A549 (cell line): Measurements from ENCODE around the gene TDO2. TPM values are rescaled to one million over a fixed set of nuclear protein-coding genes. Genes with fewer than 3 reads are reported as not detected.

Experiments
- ATAC-seq, 2 experiments: fragments of 200-7000 bp in 1 of 2; fragments of >200 bp in 1 of 2; cut with Nextera tagmentation in 1 of 2; cut with Tn5 transposase in 1 of 2; 3 replicates each; pipeline versions ENCODE4 v1.8.0 to v1.9.1; 2018 to 2020; ENCODE audit warnings: mild to moderate bottlenecking in 1 of 2, moderate library complexity in 1 of 2
- CTCF ChIA-PET: fragments of 300-600 bp; sonication (Branson Sonifier 250); formaldehyde crosslinking; extraction: SDS; loops from one replicate; lab custom pipeline; 2021; ENCODE audit warnings: antibody characterized with exemption, inconsistent platforms; lab: Yijun Ruan, JAX
- POLR2A ChIA-PET: fragments of 350-600 bp; formaldehyde crosslinking; extraction: SDS; loops from one replicate; lab custom pipeline; 2021; ENCODE audit warnings: antibody characterized with exemption, inconsistent platforms; lab: Yijun Ruan, JAX
- DNase-seq, 2 experiments: peaks; one replicate each; pipeline versions ENCODE4 v3.0.0 to v3.0.0-alpha.2; 2011 to 2016; ENCODE audit warnings: low read depth in 1 of 2, low spot score in 1 of 2
- FAIRE-seq: peaks from 2 replicates; lab custom pipeline; 2011; peaks lifted over from hg19 to GRCh38; lab: Jason Lieb, UNC
- H3K27ac ChIP-seq, 2 experiments: fragments of >200 bp; sonication (Bioruptor Twin); formaldehyde crosslinking; 3 replicates each; pipeline ENCODE4 v1.5.1; 2016 to 2017
- H3K4me1 ChIP-seq: fragments of >200 bp; sonication (Bioruptor Twin); formaldehyde crosslinking; 3 replicates; pipeline ENCODE4 v1.6.1; 2016
- H3K4me2 ChIP-seq: fragments of >200 bp; sonication (Bioruptor Twin); formaldehyde crosslinking; 3 replicates; pipeline ENCODE4 v1.6.1; 2016
- H3K4me3 ChIP-seq: fragments of >200 bp; sonication (Bioruptor Twin); formaldehyde crosslinking; 3 replicates; pipeline ENCODE4 v1.5.1; 2016
- H3K9me3 ChIP-seq: fragments of >200 bp; sonication (Bioruptor Twin); formaldehyde crosslinking; 3 replicates; pipeline ENCODE4 v1.6.1; 2016
- BCL3 ChIP-seq: fragments of >200 bp; sonication (Bioruptor Twin); formaldehyde crosslinking; IDR thresholded peaks from 3 replicates; pipeline ENCODE4 v1.6.1; 2016
- BHLHE40 ChIP-seq: IDR thresholded peaks from 2 replicates; pipeline ENCODE4 v1.6.1; 2012; ENCODE audit warnings: low read depth, low read length, inconsistent platforms
- CBX8 ChIP-seq: fragments of 200-600 bp; sonication (generic); IDR thresholded peaks from 2 replicates; pipeline ENCODE4 v1.6.1; 2016
- CEBPB ChIP-seq, 2 experiments: fragments of >200 bp in 1 of 2; sonication (Bioruptor Twin) in 1 of 2; formaldehyde crosslinking in 1 of 2; IDR thresholded peaks; 2 replicates each; pipeline ENCODE4 v1.6.1; 2012 to 2016
- CTCF ChIP-seq: fragments of >200 bp; sonication (Bioruptor Twin); formaldehyde crosslinking; IDR thresholded peaks from 3 replicates; pipeline ENCODE4 v1.5.1; 2016
- E2F6 ChIP-seq: IDR thresholded peaks from 2 replicates; pipeline ENCODE4 v1.6.1; 2012; ENCODE audit warnings: low read depth, borderline replicate concordance
- ESRRA ChIP-seq: fragments of 150-350 bp; IDR thresholded peaks from 2 replicates; pipeline ENCODE4 v1.6.1; 2014; ENCODE audit warnings: mild to moderate bottlenecking, low read length, borderline replicate concordance
- GATA3 ChIP-seq: IDR thresholded peaks from 2 replicates; pipeline ENCODE4 v1.6.1; 2012; ENCODE audit warnings: borderline replicate concordance
- HES2 ChIP-seq: fragments of >200 bp; sonication (Bioruptor Twin); formaldehyde crosslinking; IDR thresholded peaks from 2 replicates; pipeline ENCODE4 v1.6.1; 2016
- HOXB13 ChIP-seq: fragments of 250-450 bp; sonication (Bioruptor Pico); IDR thresholded peaks from 2 replicates; pipeline ENCODE4 v1.5.0; 2020; ENCODE audit warnings: low read depth, mild to moderate bottlenecking, moderate library complexity
- HOXB5 ChIP-seq: fragments of 250-450 bp; sonication (Bioruptor Pico); IDR thresholded peaks from 2 replicates; pipeline ENCODE4 v1.5.0; 2020; ENCODE audit warnings: mild to moderate bottlenecking, moderate library complexity
- JUN ChIP-seq, 2 experiments: fragments of >200 bp; sonication (Bioruptor Twin); formaldehyde crosslinking; IDR thresholded peaks; 2 replicates in 1 of 2; 3 replicates in 1 of 2; pipeline ENCODE4 v1.6.1; 2016 to 2017
- MAX ChIP-seq: IDR thresholded peaks from 2 replicates; pipeline ENCODE4 v1.6.1; 2012
- PBX3 ChIP-seq: IDR thresholded peaks from 2 replicates; pipeline ENCODE4 v1.6.1; 2012
- PHF8 ChIP-seq: fragments of 200-600 bp; sonication (generic); IDR thresholded peaks from 2 replicates; pipeline ENCODE4 v1.6.1; 2016; ENCODE audit warnings: low read depth, mild to moderate bottlenecking, antibody characterized with exemption, moderate library complexity, borderline replicate concordance
- POLR2AphosphoS2 ChIP-seq: conservative IDR thresholded peaks from 2 replicates; pipeline ENCODE4 v1.6.1; 2012; ENCODE audit warnings: low read length, improper control_type of control experiment, inconsistent platforms
- REST ChIP-seq: fragments of 200-600 bp; sonication (generic); IDR thresholded peaks from 2 replicates; pipeline ENCODE4 v1.6.1; 2016; ENCODE audit warnings: antibody characterized with exemption, mild to moderate bottlenecking, moderate library complexity
- RFX5 ChIP-seq: fragments of 450-650 bp; IDR thresholded peaks from 2 replicates; pipeline ENCODE4 v1.7.1; 2014; ENCODE audit warnings: antibody characterized with exemption, mild to moderate bottlenecking, moderate library complexity
- USF2 ChIP-seq: fragments of 450-650 bp; IDR thresholded peaks from 2 replicates; pipeline ENCODE4 v1.6.1; 2014; ENCODE audit warnings: antibody characterized with exemption
- ZC3H11A ChIP-seq: fragments of 450-650 bp; IDR thresholded peaks from 2 replicates; pipeline ENCODE4 v1.6.1; 2014; ENCODE audit warnings: antibody characterized with exemption, mild to moderate bottlenecking
- WGBS: methylation state at CpG from one replicate; pipeline ENCODE4 v1.1.6; 2017; ENCODE audit errors: missing lambda C conversion rate; 5-methylcytosine and 5-hydroxymethylcytosine counted together
- polyA plus RNA-seq, 4 experiments: library from polyadenylated mRNA; depleted of rRNA in 3 of 4; stranded (reverse); fragments of >200 nt; fragmentation: RNase III in 1 of 4; extraction: RNeasy Plus Mini Kit Qiagen cat#74134 plus additional on column Dnase treatment in 1 of 4; gene quantifications; 2 replicates in 3 of 4; 3 replicates in 1 of 4; pipeline ENCODE4 v1.2.3, GENCODE V29; 2011 to 2017

TDO2 gene
- polyA plus RNA-seq, 2 of the 4 experiments (the other 2 are of a cell fraction) = 2.6 to 2.9 TPM

GRCh38 chr4:155961575-155961974 is 58.1 kb downstream of the TDO2 start:
- ATAC-seq (no peak), FAIRE-seq (no peak), DNase-seq (no peak)
- Histone ChIP-seq H3K27ac (no peak overlapping the region), H3K4me3 (no peak overlapping the region), H3K4me1 (no peaks in the 10 kb centered on the region), H3K4me2 (no peak overlapping the region), H3K9me3 (no peaks in the 10 kb centered on the region)
- WGBS = 81% methylated on average over 4 of the region's 4 CpGs
- TF ChIP-seq GATA3 (no peak), POLR2AphosphoS2 (no peak), HES2 (no peak), USF2 (no peak), E2F6 (no peak), PBX3 (no peak), JUN (IDR thresholded peaks at IDR 0.05) (no peak), REST (no peak), CTCF (no peak), HOXB13 (no peak), MAX (no peak), BHLHE40 (no peak), CBX8 (no peak), RFX5 (no peak), CEBPB (IDR thresholded peaks at IDR 0.05) (no peak), ZC3H11A (no peak), HOXB5 (no peak), ESRRA (no peak), PHF8 (no peak), BCL3 (no peak)
- ChIA-PET POLR2A (no interaction called here), CTCF (no interaction called here)
